B cell (primary cell): ENCODE results near the gene IGFN1.

Experiments used
- EZH2 ChIP-seq: IDR thresholded peaks from 2 replicates; pipeline ENCODE4 v1.6.1; 2012; ENCODE audit warnings: borderline replicate concordance, low read depth, mild to moderate bottlenecking, moderate library complexity, low read length; ENCODE audit not compliant: insufficient read depth, poor library complexity, severe bottlenecking
- TF ChIP-seq, protein P1 (sequence below): fragments of 200-600 bp; IDR thresholded peaks from one replicate; pipeline ENCODE4 v1.8.0; 2022; ENCODE audit warnings: antibody characterized with exemption, mild to moderate bottlenecking

DNA sequence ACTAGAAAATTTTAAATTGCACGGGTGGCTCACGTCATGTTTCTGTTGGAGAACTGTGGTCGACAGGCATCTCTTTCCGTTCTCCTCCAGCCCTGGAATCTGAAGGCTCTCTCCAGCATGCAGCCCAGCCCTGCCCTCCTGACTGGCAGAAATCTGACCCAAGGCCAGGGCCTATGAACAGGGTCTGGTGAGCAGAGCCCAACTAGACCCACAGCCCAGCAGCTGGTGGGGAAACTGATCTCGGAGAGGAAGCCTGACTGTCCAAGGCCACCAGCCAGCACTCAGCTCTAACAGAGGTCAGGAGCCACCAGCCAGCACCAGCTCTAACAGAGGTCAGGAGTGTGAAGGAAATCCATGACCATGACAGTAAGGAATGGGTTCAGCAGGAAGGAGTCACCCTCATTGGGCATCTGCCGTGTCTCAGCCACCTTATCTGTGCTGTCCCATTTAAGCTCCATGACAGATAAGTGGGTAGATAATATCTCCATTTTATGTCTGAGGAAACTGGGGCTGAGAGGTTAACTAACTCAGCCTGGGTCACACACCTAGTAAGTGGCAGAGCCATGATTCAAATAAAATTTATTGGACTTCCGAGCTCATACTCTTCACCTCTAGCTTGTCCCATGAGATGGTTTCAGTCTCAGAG is 72.5 kb downstream of the IGFN1 start:
- TF ChIP-seq, protein P1, sequence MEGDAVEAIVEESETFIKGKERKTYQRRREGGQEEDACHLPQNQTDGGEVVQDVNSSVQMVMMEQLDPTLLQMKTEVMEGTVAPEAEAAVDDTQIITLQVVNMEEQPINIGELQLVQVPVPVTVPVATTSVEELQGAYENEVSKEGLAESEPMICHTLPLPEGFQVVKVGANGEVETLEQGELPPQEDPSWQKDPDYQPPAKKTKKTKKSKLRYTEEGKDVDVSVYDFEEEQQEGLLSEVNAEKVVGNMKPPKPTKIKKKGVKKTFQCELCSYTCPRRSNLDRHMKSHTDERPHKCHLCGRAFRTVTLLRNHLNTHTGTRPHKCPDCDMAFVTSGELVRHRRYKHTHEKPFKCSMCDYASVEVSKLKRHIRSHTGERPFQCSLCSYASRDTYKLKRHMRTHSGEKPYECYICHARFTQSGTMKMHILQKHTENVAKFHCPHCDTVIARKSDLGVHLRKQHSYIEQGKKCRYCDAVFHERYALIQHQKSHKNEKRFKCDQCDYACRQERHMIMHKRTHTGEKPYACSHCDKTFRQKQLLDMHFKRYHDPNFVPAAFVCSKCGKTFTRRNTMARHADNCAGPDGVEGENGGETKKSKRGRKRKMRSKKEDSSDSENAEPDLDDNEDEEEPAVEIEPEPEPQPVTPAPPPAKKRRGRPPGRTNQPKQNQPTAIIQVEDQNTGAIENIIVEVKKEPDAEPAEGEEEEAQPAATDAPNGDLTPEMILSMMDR = no peak
- TF ChIP-seq EZH2 = no peak
